ENCODE data around the gene LRRC27. TPM values are rescaled to one million over a fixed set of nuclear protein-coding genes. Genes with fewer than 3 reads are reported as not detected.

LRRC27 gene
- 4.1 TPM for total RNA-seq (2021; ENCODE audit: unreplicated experiment)
- 1.7 and 2.7 TPM in 2 replicates for polyA plus RNA-seq (2012)
- percentile 40 among the genes with signal in this experiment for Bru-seq, nascent RNA
- percentile 39 among the genes with signal in this experiment for BruChase-seq, experiment 1, labeled RNA remaining after a 6-hour chase
- percentile 41 among the genes with signal in this experiment for BruChase-seq, experiment 2, labeled RNA remaining after a 2-hour chase
- long read RNA-seq, full-length matches to known transcripts = 2 of 9 reads
- long read RNA-seq, partial matches to known transcripts = 4 of 9 reads
- long read RNA-seq, other reads (novel, unspliced or antisense) = 3 of 9 reads

DNA sequence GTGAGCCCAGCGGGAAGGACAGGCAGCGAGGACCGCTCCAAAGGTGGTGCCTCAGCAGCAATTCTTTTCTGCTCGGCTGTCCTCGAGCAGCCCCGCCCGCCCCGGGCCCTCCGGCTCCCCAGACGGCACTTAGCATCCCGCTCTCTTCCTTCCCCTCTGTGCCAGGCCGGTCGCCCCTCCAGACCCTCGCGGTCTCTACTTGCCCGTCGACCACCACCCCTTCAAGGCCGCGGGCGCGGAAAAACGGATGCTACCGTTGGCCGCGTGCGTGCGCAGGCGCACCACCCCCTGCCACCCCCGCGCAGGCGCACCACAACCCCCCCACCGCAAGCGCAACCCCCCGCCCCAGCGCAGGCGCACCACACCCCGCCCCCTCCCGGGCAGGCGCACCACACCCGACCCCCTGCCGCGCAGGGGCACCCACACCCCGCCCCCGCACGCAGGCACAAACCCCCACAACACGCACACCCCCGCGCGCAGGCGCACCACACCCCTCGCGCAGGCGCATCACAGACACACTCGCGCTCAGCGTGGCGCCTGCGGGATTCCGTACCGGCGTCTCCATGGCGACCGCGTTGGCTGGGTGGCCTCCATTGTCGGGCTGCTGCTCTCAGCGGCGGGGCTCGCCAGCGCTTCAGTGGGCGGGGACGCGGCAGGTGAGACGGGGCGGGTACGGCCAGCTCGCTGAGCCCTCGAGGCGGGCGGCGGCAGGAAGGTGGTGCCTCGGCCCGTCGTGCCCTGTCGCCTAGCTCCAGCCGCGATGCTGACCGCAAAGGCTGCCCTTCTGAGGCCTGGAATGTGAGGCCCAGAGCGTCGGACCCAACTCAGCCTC lies at the start of gene LRRC27:
LRRC27 (plus strand) TSS at position 593 of the 832 bp plus-strand sequence. CDS start 1,332 bp downstream, outside the sequence.
- Histone ChIP-seq H3K36me3 (ENCODE audit: control insufficient read depth in 1 of 2, insufficient read depth in 2 of 2, low read length in 2 of 2) (no peaks in the 10 kb centered on the region), H3K9me2 (ENCODE audit: insufficient read depth) (no peaks in the 10 kb centered on the region), H3K27ac (ENCODE audit: low read depth, low read length) (peak within 1 kb of the TSS; percentile 85), H3K9me3 (ENCODE audit: control insufficient read depth in 1 of 2, insufficient read depth in 1 of 2, low read depth in 1 of 2, low read length in 2 of 2) (no peaks in the 10 kb centered on the region), H3K4me1 (ENCODE audit: control insufficient read depth in 1 of 2, insufficient read depth in 2 of 2, low read length in 2 of 2) (peaks cover 8 to 23% of the 10 kb centered on the region in 2 experiments; a peak in 2 of 4 replicates), H4K20me1 (ENCODE audit: insufficient read depth) (no peaks in the 10 kb centered on the region), H3K9ac (ENCODE audit: low read length) (peak within 1 kb of the TSS; percentile 79), H3K4me3 (replicated peaks in 1 of 2; ENCODE audit: low read depth in 1 of 2, low read length in 2 of 2) (peak within 1 kb of the TSS; percentile 76 to 78), H3K79me2 (ENCODE audit: insufficient read depth, low read length) (peaks cover 33% of the 10 kb centered on the region), H3K4me2 (ENCODE audit: low read length) (peak within 1 kb of the TSS; percentile 84), H2AFZ (ENCODE audit: low read depth, low read length, poor library complexity, severe bottlenecking) (no peak within 1 kb of the TSS), H3K27me3 (ENCODE audit: insufficient read depth, low read length) (no peaks in the 10 kb centered on the region)
- ATAC-seq = peak; percentile 88
- no TSS peak for BruUV-seq (replicated peaks)
- CTCF ChIA-PET = no interaction called here
- DNase-seq (ENCODE audit: low read depth, low spot score) = peak; percentile 80
- RAD21 ChIA-PET (ENCODE audit: low non-redundant PET in 1 of 2, low total read pairs in 2 of 2, uncharacterized antibody in 2 of 2, unreplicated experiment in 2 of 2) = interaction anchor here in 1 of 2 experiments (1.0 kb wide), 1 partner anchor 24 kb away, joined by 6 read pairs; the partner anchor contains the start of gene STK32C
- intact Hi-C loops (cut with micrococcal nuclease) = no loop called here
- POLR2A ChIA-PET = no interaction called here
- TF ChIP-seq, protein P1, sequence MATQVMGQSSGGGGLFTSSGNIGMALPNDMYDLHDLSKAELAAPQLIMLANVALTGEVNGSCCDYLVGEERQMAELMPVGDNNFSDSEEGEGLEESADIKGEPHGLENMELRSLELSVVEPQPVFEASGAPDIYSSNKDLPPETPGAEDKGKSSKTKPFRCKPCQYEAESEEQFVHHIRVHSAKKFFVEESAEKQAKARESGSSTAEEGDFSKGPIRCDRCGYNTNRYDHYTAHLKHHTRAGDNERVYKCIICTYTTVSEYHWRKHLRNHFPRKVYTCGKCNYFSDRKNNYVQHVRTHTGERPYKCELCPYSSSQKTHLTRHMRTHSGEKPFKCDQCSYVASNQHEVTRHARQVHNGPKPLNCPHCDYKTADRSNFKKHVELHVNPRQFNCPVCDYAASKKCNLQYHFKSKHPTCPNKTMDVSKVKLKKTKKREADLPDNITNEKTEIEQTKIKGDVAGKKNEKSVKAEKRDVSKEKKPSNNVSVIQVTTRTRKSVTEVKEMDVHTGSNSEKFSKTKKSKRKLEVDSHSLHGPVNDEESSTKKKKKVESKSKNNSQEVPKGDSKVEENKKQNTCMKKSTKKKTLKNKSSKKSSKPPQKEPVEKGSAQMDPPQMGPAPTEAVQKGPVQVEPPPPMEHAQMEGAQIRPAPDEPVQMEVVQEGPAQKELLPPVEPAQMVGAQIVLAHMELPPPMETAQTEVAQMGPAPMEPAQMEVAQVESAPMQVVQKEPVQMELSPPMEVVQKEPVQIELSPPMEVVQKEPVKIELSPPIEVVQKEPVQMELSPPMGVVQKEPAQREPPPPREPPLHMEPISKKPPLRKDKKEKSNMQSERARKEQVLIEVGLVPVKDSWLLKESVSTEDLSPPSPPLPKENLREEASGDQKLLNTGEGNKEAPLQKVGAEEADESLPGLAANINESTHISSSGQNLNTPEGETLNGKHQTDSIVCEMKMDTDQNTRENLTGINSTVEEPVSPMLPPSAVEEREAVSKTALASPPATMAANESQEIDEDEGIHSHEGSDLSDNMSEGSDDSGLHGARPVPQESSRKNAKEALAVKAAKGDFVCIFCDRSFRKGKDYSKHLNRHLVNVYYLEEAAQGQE (IDR thresholded peaks at IDR 0.05; ENCODE audit: low read depth) = no peak
- TF ChIP-seq SIN3A (IDR thresholded peaks at IDR 0.05; ENCODE audit: low read depth) (no peak), POLR2A (IDR thresholded peaks at IDR 0.05; ENCODE audit: borderline replicate concordance, extremely low read depth, insufficient read depth, insufficient read length) (no peak), FOSL1 (IDR thresholded peaks at IDR 0.05; ENCODE audit: low read depth) (no peak), ZFX (IDR thresholded peaks at IDR 0.05) (peak; percentile 46; the same call in 1 of the 2 replicates), POLR2AphosphoS5 (IDR thresholded peaks at IDR 0.05; ENCODE audit: low read depth, low read length) (peak; percentile 53), ZNF274 (IDR thresholded peaks at IDR 0.05; ENCODE audit: low read depth, low read length) (no peak), SP1 (IDR thresholded peaks at IDR 0.05; ENCODE audit: low read depth) (peak; percentile 73), RAD21 (IDR thresholded peaks at IDR 0.05; ENCODE audit: low read depth) (no peak), SRF (IDR thresholded peaks at IDR 0.05; ENCODE audit: low read depth) (no peak), JUND (IDR thresholded peaks at IDR 0.05) (no peak), EZH2 (IDR thresholded peaks at IDR 0.05) (no peak), CBX3 (IDR thresholded peaks at IDR 0.05; ENCODE audit: low read depth) (no peak), CEBPB (IDR thresholded peaks at IDR 0.05; ENCODE audit: low read depth) (no peak)
- TF ChIP-seq, protein P2, sequence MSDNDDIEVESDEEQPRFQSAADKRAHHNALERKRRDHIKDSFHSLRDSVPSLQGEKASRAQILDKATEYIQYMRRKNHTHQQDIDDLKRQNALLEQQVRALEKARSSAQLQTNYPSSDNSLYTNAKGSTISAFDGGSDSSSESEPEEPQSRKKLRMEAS (IDR thresholded peaks at IDR 0.05) = peak; percentile 66
- TF ChIP-seq, protein P3, sequence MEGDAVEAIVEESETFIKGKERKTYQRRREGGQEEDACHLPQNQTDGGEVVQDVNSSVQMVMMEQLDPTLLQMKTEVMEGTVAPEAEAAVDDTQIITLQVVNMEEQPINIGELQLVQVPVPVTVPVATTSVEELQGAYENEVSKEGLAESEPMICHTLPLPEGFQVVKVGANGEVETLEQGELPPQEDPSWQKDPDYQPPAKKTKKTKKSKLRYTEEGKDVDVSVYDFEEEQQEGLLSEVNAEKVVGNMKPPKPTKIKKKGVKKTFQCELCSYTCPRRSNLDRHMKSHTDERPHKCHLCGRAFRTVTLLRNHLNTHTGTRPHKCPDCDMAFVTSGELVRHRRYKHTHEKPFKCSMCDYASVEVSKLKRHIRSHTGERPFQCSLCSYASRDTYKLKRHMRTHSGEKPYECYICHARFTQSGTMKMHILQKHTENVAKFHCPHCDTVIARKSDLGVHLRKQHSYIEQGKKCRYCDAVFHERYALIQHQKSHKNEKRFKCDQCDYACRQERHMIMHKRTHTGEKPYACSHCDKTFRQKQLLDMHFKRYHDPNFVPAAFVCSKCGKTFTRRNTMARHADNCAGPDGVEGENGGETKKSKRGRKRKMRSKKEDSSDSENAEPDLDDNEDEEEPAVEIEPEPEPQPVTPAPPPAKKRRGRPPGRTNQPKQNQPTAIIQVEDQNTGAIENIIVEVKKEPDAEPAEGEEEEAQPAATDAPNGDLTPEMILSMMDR (IDR thresholded peaks at IDR 0.05 in 2 of 3, conservative IDR thresholded peaks at IDR 0.05 in 1 of 3; ENCODE audit: borderline replicate concordance in 1 of 3, insufficient read depth in 1 of 3, low read depth in 2 of 3, low read length in 2 of 3) = no peak
- TF ChIP-seq, protein P4, sequence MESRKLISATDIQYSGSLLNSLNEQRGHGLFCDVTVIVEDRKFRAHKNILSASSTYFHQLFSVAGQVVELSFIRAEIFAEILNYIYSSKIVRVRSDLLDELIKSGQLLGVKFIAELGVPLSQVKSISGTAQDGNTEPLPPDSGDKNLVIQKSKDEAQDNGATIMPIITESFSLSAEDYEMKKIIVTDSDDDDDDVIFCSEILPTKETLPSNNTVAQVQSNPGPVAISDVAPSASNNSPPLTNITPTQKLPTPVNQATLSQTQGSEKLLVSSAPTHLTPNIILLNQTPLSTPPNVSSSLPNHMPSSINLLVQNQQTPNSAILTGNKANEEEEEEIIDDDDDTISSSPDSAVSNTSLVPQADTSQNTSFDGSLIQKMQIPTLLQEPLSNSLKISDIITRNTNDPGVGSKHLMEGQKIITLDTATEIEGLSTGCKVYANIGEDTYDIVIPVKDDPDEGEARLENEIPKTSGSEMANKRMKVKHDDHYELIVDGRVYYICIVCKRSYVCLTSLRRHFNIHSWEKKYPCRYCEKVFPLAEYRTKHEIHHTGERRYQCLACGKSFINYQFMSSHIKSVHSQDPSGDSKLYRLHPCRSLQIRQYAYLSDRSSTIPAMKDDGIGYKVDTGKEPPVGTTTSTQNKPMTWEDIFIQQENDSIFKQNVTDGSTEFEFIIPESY (IDR thresholded peaks at IDR 0.05; ENCODE audit: extremely low read depth, insufficient replicate concordance, low read length) = peak; percentile 78
- TF ChIP-seq, protein P5, sequence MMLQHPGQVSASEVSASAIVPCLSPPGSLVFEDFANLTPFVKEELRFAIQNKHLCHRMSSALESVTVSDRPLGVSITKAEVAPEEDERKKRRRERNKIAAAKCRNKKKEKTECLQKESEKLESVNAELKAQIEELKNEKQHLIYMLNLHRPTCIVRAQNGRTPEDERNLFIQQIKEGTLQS (IDR thresholded peaks at IDR 0.05) = no peak; the same call in 1 of the 2 replicates
